ENCODE results near the gene ADAMTS15.

- TF ChIP-seq CTCF (IDR thresholded peaks at IDR 0.05) (no peak), POLR2A (IDR thresholded peaks at IDR 0.05) (no peak)
Observed at GRCh38 chr11:130504317-130504716, 55.9 kb downstream of the ADAMTS15 start.

All from lower leg skin (tissue), 3 donors.